Measurements from ENCODE around the gene SRSF7.
"Not testable (repeated sequence)": the region's sequence is repeated elsewhere in the genome, so short reads cannot be mapped to it uniquely, and the experiment has no call there.

SRSF7 gene

GRCh38 chr2:38750891-38751595, at the start of gene SRSF7:
Gene SRSF7 (minus strand): TSS chr2:38751361. CDS start chr2:38751256, 105 bp downstream.
- Histone ChIP-seq H3K4me3 (ENCODE audit: low read length) (peak within 1 kb of the TSS; percentile 81), H3K4me1 (ENCODE audit: control insufficient read depth, insufficient read depth, low read length) (0 out of 2 replicates have a peak, but pooled peaks cover 1% of the 10 kb centered on the region), H3K27ac (ENCODE audit: low read length) (no peak within 1 kb of the TSS), H3K36me3 (ENCODE audit: control insufficient read depth, insufficient read depth, low read length) (peaks cover 25% of the 10 kb centered on the region; the same call in 1 of the 2 replicates), H3K27me3 (ENCODE audit: control insufficient read depth, insufficient read depth, low read length) (no peaks in the 10 kb centered on the region), H3K9me3 (ENCODE audit: control insufficient read depth, insufficient read depth, low read length) (no peaks in the 10 kb centered on the region)
- peak; percentile 99 for DNase-seq (ENCODE audit: low read depth, low spot score)
- WGBS (ENCODE audit: insufficient coverage, insufficient read length), result no CpG with 5 or more reads among the region's 68 CpGs

- H3K27me3 ChIP-seq (ENCODE audit: control insufficient read depth, insufficient read depth, low read length), result no peaks in the 10 kb centered on the region
- WGBS (ENCODE audit: insufficient coverage, insufficient read length), result no CpG with 5 or more reads among the region's 3 CpGs
- H3K36me3 ChIP-seq (ENCODE audit: control insufficient read depth, insufficient read depth, low read length), result no peaks in the 10 kb centered on the region
- no peak overlapping the region for H3K27ac ChIP-seq (ENCODE audit: low read length)
- DNase-seq (ENCODE audit: low read depth, low spot score), result no peak
- H3K4me1 ChIP-seq (ENCODE audit: control insufficient read depth, insufficient read depth, low read length), result no peaks in the 10 kb centered on the region
- H3K9me3 ChIP-seq (ENCODE audit: control insufficient read depth, insufficient read depth, low read length), result no peaks in the 10 kb centered on the region
- H3K4me3 ChIP-seq (ENCODE audit: low read length), result no peak overlapping the region
Measured at GRCh38 chr2:38797953-38798352, 46.8 kb upstream of the SRSF7 start.

GRCh38 chr2:38797250-38797676, 46.1 kb upstream of the SRSF7 start:
- DNase-seq (ENCODE audit: low read depth, low spot score), result no peak
- no peak overlapping the region for H3K27ac ChIP-seq (ENCODE audit: low read length)
- no peaks in the 10 kb centered on the region for H3K36me3 ChIP-seq (ENCODE audit: control insufficient read depth, insufficient read depth, low read length)
- H3K4me3 ChIP-seq (ENCODE audit: low read length), result no peak overlapping the region
- no peaks in the 10 kb centered on the region for H3K9me3 ChIP-seq (ENCODE audit: control insufficient read depth, insufficient read depth, low read length)
- no CpG with 5 or more reads among the region's 10 CpGs for WGBS (ENCODE audit: insufficient coverage, insufficient read length)
- no peaks in the 10 kb centered on the region for H3K27me3 ChIP-seq (ENCODE audit: control insufficient read depth, insufficient read depth, low read length)
- no peaks in the 10 kb centered on the region for H3K4me1 ChIP-seq (ENCODE audit: control insufficient read depth, insufficient read depth, low read length)

- no CpG with 5 or more reads among the region's 7 CpGs for WGBS (ENCODE audit: insufficient coverage, insufficient read length)
- H3K27ac ChIP-seq (ENCODE audit: low read length); H3K36me3 ChIP-seq (ENCODE audit: control insufficient read depth, insufficient read depth, low read length); DNase-seq (ENCODE audit: low read depth, low spot score); H3K4me1 ChIP-seq (ENCODE audit: control insufficient read depth, insufficient read depth, low read length); H3K27me3 ChIP-seq (ENCODE audit: control insufficient read depth, insufficient read depth, low read length); H3K4me3 ChIP-seq (ENCODE audit: low read length); H3K9me3 ChIP-seq (ENCODE audit: control insufficient read depth, insufficient read depth, low read length): not testable (repeated sequence)
Measured at GRCh38 chr2:38795016-38795415, 43.9 kb upstream of the SRSF7 start.

GRCh38 chr2:38794235-38794946, 43.2 kb upstream of the SRSF7 start:
- no peaks in the 10 kb centered on the region for H3K4me1 ChIP-seq (ENCODE audit: control insufficient read depth, insufficient read depth, low read length)
- H3K36me3 ChIP-seq (ENCODE audit: control insufficient read depth, insufficient read depth, low read length), result no peaks in the 10 kb centered on the region
- no CpG with 5 or more reads among the region's 7 CpGs for WGBS (ENCODE audit: insufficient coverage, insufficient read length)

GRCh38 chr2:38793511-38793910, 42.4 kb upstream of the SRSF7 start:
- no peaks in the 10 kb centered on the region for H3K36me3 ChIP-seq (ENCODE audit: control insufficient read depth, insufficient read depth, low read length)
- no peaks in the 10 kb centered on the region for H3K9me3 ChIP-seq (ENCODE audit: control insufficient read depth, insufficient read depth, low read length)
- no CpG with 5 or more reads among the region's 5 CpGs for WGBS (ENCODE audit: insufficient coverage, insufficient read length)
- no peak overlapping the region for H3K27ac ChIP-seq (ENCODE audit: low read length)
- H3K4me3 ChIP-seq (ENCODE audit: low read length), result no peak overlapping the region
- H3K4me1 ChIP-seq (ENCODE audit: control insufficient read depth, insufficient read depth, low read length), result no peaks in the 10 kb centered on the region
- H3K27me3 ChIP-seq (ENCODE audit: control insufficient read depth, insufficient read depth, low read length), result no peaks in the 10 kb centered on the region
- DNase-seq (ENCODE audit: low read depth, low spot score), result no peak

More at GRCh38 chr2:38794235-38794946, 43.2 kb upstream of the SRSF7 start:
- DNase-seq (ENCODE audit: low read depth, low spot score), result no peak
- no peak overlapping the region for H3K27ac ChIP-seq (ENCODE audit: low read length)
- no peak overlapping the region for H3K4me3 ChIP-seq (ENCODE audit: low read length)
- H3K27me3 ChIP-seq (ENCODE audit: control insufficient read depth, insufficient read depth, low read length), result no peaks in the 10 kb centered on the region
- H3K9me3 ChIP-seq (ENCODE audit: control insufficient read depth, insufficient read depth, low read length), result no peaks in the 10 kb centered on the region

- H3K27ac ChIP-seq (ENCODE audit: low read length), result no peak overlapping the region
- DNase-seq (ENCODE audit: low read depth, low spot score), result no peak
- no peaks in the 10 kb centered on the region for H3K27me3 ChIP-seq (ENCODE audit: control insufficient read depth, insufficient read depth, low read length)
- no peaks in the 10 kb centered on the region for H3K4me1 ChIP-seq (ENCODE audit: control insufficient read depth, insufficient read depth, low read length)
- H3K36me3 ChIP-seq (ENCODE audit: control insufficient read depth, insufficient read depth, low read length), result no peaks in the 10 kb centered on the region
- no peaks in the 10 kb centered on the region for H3K9me3 ChIP-seq (ENCODE audit: control insufficient read depth, insufficient read depth, low read length)
- WGBS (ENCODE audit: insufficient coverage, insufficient read length), result no CpG with 5 or more reads among the region's 2 CpGs
- H3K4me3 ChIP-seq (ENCODE audit: low read length), result no peak overlapping the region
Measured at GRCh38 chr2:38792751-38793150, 41.6 kb upstream of the SRSF7 start.

- not testable (repeated sequence) for H3K36me3 ChIP-seq (ENCODE audit: control insufficient read depth, insufficient read depth, low read length); H3K27ac ChIP-seq (ENCODE audit: low read length); H3K9me3 ChIP-seq (ENCODE audit: control insufficient read depth, insufficient read depth, low read length); H3K27me3 ChIP-seq (ENCODE audit: control insufficient read depth, insufficient read depth, low read length); H3K4me3 ChIP-seq (ENCODE audit: low read length); DNase-seq (ENCODE audit: low read depth, low spot score); H3K4me1 ChIP-seq (ENCODE audit: control insufficient read depth, insufficient read depth, low read length)
- no CpG with 5 or more reads among the region's 8 CpGs for WGBS (ENCODE audit: insufficient coverage, insufficient read length)
Measured at GRCh38 chr2:38792321-38792720, 41.2 kb upstream of the SRSF7 start.

GRCh38 chr2:38791744-38792143, 40.6 kb upstream of the SRSF7 start:
- no peak for DNase-seq (ENCODE audit: low read depth, low spot score)
- Histone ChIP-seq H3K4me3 (ENCODE audit: low read length) (no peak overlapping the region), H3K27me3 (ENCODE audit: control insufficient read depth, insufficient read depth, low read length) (no peaks in the 10 kb centered on the region), H3K4me1 (ENCODE audit: control insufficient read depth, insufficient read depth, low read length) (no peaks in the 10 kb centered on the region), H3K9me3 (ENCODE audit: control insufficient read depth, insufficient read depth, low read length) (no peaks in the 10 kb centered on the region), H3K27ac (ENCODE audit: low read length) (no peak overlapping the region), H3K36me3 (ENCODE audit: control insufficient read depth, insufficient read depth, low read length) (no peaks in the 10 kb centered on the region)
- no CpG with 5 or more reads among the region's 1 CpG for WGBS (ENCODE audit: insufficient coverage, insufficient read length)

GRCh38 chr2:38789691-38790090, 38.5 kb upstream of the SRSF7 start:
- Histone ChIP-seq H3K27ac (ENCODE audit: low read length) (no peak overlapping the region), H3K36me3 (ENCODE audit: control insufficient read depth, insufficient read depth, low read length) (no peaks in the 10 kb centered on the region), H3K4me1 (ENCODE audit: control insufficient read depth, insufficient read depth, low read length) (no peaks in the 10 kb centered on the region), H3K4me3 (ENCODE audit: low read length) (no peak overlapping the region), H3K27me3 (ENCODE audit: control insufficient read depth, insufficient read depth, low read length) (no peaks in the 10 kb centered on the region), H3K9me3 (ENCODE audit: control insufficient read depth, insufficient read depth, low read length) (no peaks in the 10 kb centered on the region)
- no peak for DNase-seq (ENCODE audit: low read depth, low spot score)
- WGBS (ENCODE audit: insufficient coverage, insufficient read length), result no CpG with 5 or more reads among the region's 14 CpGs
